GM18508 (cell line): ENCODE measurements around the gene CHRM5.

Source experiments
- ATAC-seq: cut with Tn5 transposase; IDR thresholded peaks from one replicate; pipeline ENCODE4 v1.9.1; 2021; ENCODE audit warnings: moderate number of reproducible peaks; ENCODE audit not compliant: insufficient read depth, unreplicated experiment

The CHRM5 gene

GRCh38 chr15:34084086-34084485 is 115.8 kb downstream of the CHRM5 start:
- no peak for ATAC-seq

GRCh38 chr15:34085746-34086145 is 117.4 kb downstream of the CHRM5 start:
- no peak for ATAC-seq

- no peak for ATAC-seq
Measured at GRCh38 chr15:34099914-34100313, 131.6 kb downstream of the CHRM5 start.

GRCh38 chr15:34101366-34102174 is 133.3 kb downstream of the CHRM5 start, which contains the start of the genes EMC7 and PGBD4:
TSS of gene EMC7 (minus strand) at chr15:34101862. CDS start at chr15:34101839, 23 bp downstream.
TSS of gene PGBD4 (plus strand) at chr15:34102083. CDS start at chr15:34102532, 449 bp downstream.
- ATAC-seq: peak; percentile 96

- no peak for ATAC-seq
Measured at GRCh38 chr15:34102175-34102925, 134.1 kb downstream of the CHRM5 start.

- no peak for ATAC-seq
Measured at GRCh38 chr15:34106423-34106822, 138.1 kb downstream of the CHRM5 start.

- no peak for ATAC-seq
Measured at GRCh38 chr15:34107315-34107714, 139.0 kb downstream of the CHRM5 start.

- ATAC-seq: no peak
Measured at GRCh38 chr15:34109797-34110663, 141.7 kb downstream of the CHRM5 start.

- ATAC-seq: no peak
Measured at GRCh38 chr15:34111488-34111887, 143.2 kb downstream of the CHRM5 start.

- no peak for ATAC-seq
Measured at GRCh38 chr15:34114215-34114614, 145.9 kb downstream of the CHRM5 start.

- ATAC-seq: no peak
Measured at GRCh38 chr15:34114739-34115138, 146.4 kb downstream of the CHRM5 start.

GRCh38 chr15:34116620-34117019 is 148.3 kb downstream of the CHRM5 start:
- no peak for ATAC-seq
